GM23248 (cell line): ENCODE data around the gene CCDC192.

Experiments used
- EZH2 ChIP-seq: fragments of 200-600 bp; sonication (generic); IDR thresholded peaks from 2 replicates; pipeline ENCODE4 v1.6.1; 2018; ENCODE audit warnings: antibody characterized with exemption, mild to moderate bottlenecking; ENCODE audit not compliant: insufficient read depth, poor library complexity, severe bottlenecking
- EZH2phosphoT487 ChIP-seq: fragments of 200-600 bp; sonication (generic); IDR thresholded peaks from 2 replicates; pipeline ENCODE4 v1.6.1; 2018; ENCODE audit warnings: antibody characterized with exemption, moderate library complexity, mild to moderate bottlenecking, low read depth; ENCODE audit not compliant: insufficient read depth

DNA sequence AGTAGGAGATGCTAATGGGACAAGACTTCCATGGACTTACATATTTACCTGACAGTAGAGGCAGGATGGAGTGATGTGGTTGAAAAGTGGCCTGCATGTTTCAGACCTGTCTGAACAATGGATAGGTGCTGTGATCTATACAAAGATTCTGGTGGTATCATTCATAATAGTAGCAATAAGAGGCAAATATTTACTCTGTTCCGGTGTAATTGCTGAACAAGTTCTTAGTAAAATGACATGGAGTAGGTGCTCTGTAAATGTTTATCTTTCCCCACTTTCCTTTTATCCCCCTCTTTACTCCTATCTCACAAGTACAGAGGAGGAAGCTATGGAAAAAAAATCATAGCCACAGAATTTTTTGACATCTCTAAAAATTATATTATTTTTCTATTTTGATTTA lies 221.4 kb downstream of the CCDC192 start:
- TF ChIP-seq EZH2 = no peak
- TF ChIP-seq EZH2phosphoT487 = no peak
